Tibial artery (tissue), 4 donors: Measurements from ENCODE around the gene BPIFB3.

Experiments
- DNase-seq, 2 donors: peaks; one replicate each; pipeline ENCODE4 v3.0.0-alpha.2; 2019
- H3K27ac ChIP-seq, 2 donors: fragments of 200-600 bp; sonication (generic) in 1 of 2; 1 replicate in 1 of 2; 2 replicates in 1 of 2; pipeline ENCODE4 v1.5.1; 2018 to 2019; ENCODE audit warnings: mild to moderate bottlenecking in 1 of 2
- H3K27me3 ChIP-seq, 2 donors: fragments of 200-600 bp; sonication (generic) in 1 of 2; one replicate each; pipeline versions ENCODE4 v1.5.1 to v1.6.0; 2016 to 2019
- H3K36me3 ChIP-seq, 3 donors: fragments of 200-600 bp; sonication (generic) in 2 of 3; one replicate each; pipeline ENCODE4 v1.5.1; 2016 to 2019; ENCODE audit warnings: mild to moderate bottlenecking in 2 of 3
- H3K4me1 ChIP-seq, 4 donors: fragments of 200-600 bp; sonication (generic) in 2 of 4; 1 replicate in 3 of 4; 2 replicates in 1 of 4; pipeline ENCODE4 v1.5.1; 2016 to 2019
- H3K4me3 ChIP-seq, 2 donors: fragments of 200-600 bp; sonication (generic) in 1 of 2; 1 replicate in 1 of 2; 2 replicates in 1 of 2; pipeline ENCODE4 v1.5.1; 2018 to 2019; ENCODE audit warnings: mild to moderate bottlenecking in 2 of 2
- H3K9me3 ChIP-seq, 3 donors: fragments of 200-600 bp; sonication (generic) in 1 of 3; one replicate each; pipeline ENCODE4 v1.5.1; 2016 to 2019
- intact Hi-C: fragments of 100-400 bp; cut with DNase I; formaldehyde crosslinking; loops from one replicate; pipeline ENCODE4 v1.15.0; 2023; ENCODE audit warnings: low total_unique reads
- TF ChIP-seq, protein P1 (sequence below), 2 experiments: fragments of 200-600 bp in 1 of 2; fragments of 450-650 bp in 1 of 2; IDR thresholded peaks; one replicate each; pipeline ENCODE4 v1.5.1; 2017 to 2019; ENCODE audit warnings: antibody characterized with exemption in 2 of 2, mild to moderate bottlenecking in 1 of 2, moderate library complexity in 1 of 2

The BPIFB3 gene

DNA sequence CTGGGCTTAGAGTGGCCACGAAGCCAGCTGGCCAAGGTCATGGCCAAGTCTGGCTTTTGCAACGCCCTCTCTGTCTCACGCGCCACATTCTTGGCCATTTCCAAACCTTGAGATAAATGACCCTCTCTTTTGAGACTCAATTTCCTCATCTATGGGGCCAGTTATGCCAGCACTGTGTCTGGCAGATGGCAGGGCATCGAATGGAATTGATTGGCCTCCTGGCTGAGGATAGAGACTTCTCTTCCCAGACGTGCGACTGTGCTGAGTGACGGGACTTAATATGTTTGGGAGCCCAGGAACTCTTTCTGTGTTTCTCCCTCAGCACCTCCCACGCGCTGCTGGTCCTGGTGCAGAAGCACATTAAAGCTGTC, 38.6 kb upstream of the BPIFB3 start:
- no peak for DNase-seq
- no peak overlapping the region for H3K4me3 ChIP-seq
- intact Hi-C loops, result no loop called here
- no peaks in the 10 kb centered on the region for H3K9me3 ChIP-seq
- H3K27ac ChIP-seq, result no peak overlapping the region
- TF ChIP-seq, protein P1, sequence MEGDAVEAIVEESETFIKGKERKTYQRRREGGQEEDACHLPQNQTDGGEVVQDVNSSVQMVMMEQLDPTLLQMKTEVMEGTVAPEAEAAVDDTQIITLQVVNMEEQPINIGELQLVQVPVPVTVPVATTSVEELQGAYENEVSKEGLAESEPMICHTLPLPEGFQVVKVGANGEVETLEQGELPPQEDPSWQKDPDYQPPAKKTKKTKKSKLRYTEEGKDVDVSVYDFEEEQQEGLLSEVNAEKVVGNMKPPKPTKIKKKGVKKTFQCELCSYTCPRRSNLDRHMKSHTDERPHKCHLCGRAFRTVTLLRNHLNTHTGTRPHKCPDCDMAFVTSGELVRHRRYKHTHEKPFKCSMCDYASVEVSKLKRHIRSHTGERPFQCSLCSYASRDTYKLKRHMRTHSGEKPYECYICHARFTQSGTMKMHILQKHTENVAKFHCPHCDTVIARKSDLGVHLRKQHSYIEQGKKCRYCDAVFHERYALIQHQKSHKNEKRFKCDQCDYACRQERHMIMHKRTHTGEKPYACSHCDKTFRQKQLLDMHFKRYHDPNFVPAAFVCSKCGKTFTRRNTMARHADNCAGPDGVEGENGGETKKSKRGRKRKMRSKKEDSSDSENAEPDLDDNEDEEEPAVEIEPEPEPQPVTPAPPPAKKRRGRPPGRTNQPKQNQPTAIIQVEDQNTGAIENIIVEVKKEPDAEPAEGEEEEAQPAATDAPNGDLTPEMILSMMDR (IDR thresholded peaks at IDR 0.05), result no peak
- peaks cover 0 to 28% of the 10 kb centered on the region in 2 donors for H3K27me3 ChIP-seq
- H3K36me3 ChIP-seq, result no peaks in the 10 kb centered on the region
- no peaks in the 10 kb centered on the region for H3K4me1 ChIP-seq

DNA sequence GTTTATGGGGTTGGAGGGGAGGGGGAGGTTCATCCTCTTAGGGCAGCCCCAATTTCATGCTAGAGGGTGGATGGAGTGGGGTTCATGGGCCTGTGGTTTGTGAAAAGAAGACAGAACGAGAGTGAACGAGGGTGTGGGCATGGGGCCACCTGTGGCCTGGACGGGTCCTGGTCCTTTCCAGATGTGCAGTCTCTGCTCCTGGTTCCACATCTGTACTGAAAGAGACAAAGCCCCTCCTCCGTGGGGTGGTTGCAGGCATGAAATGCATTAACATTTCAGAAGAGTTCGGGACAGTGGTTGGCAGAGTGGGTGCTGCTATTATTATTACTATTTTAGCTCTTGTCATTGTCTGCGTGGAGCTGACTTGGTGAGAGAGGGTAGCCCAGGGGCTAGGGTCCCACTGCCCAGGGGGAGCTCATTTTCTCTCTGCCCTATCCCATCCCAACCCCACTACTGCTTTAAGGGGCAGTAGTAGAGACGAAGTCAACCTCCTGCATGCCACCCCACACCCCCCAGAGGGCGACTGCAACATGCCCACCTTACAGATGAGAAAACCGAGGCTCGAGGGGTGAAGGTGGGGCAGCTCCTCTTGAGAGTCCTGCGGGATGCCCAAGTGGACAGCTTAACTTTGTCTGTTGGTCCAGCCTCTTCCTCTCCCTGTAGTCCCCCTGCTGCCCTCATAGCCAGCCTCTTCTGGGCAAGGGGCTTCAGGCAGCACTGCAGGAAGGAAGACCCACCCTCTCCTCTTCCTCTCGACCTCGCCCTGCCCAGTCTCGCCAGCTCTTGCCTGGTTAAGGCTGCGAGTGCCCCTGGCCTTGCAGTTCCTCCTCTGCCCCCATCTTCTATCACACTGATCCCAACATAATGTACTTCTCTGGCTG, 37.8 kb upstream of the BPIFB3 start:
- no peak for DNase-seq
- TF ChIP-seq, protein P1 (IDR thresholded peaks at IDR 0.05), result no peak
- no peaks in the 10 kb centered on the region for H3K9me3 ChIP-seq
- intact Hi-C loops, result no loop called here
- peaks cover 0 to 22% of the 10 kb centered on the region in 2 donors for H3K27me3 ChIP-seq
- no peaks in the 10 kb centered on the region for H3K4me1 ChIP-seq
- H3K27ac ChIP-seq, result no peak overlapping the region
- H3K36me3 ChIP-seq, result no peaks in the 10 kb centered on the region
- no peak overlapping the region for H3K4me3 ChIP-seq

DNA sequence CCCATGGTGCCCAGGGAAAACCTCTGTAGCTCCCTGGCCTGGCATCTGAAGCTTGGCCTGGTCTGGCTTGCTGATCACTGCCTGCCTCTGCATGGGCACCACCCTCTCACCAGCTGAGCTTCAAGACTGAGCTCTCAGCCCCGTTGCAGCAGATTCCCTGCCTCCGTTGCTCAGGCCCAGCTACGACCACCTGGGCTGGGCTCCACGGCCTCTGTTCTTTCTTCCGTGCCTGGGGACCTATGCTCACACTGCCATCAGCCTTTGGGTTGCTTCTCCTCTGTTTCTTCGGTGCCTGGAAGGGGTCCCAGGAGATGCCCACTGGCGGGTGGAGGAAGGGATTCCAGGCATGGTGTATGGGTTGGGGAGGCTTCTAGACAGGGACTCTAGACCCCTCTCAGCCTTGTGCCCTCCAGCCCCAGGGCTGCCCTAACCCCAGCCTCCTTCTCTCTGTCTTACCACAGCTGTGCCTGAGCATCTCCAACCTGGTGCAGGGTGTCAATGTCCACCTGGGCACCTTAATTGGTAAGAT, 37.1 kb upstream of the BPIFB3 start:
- H3K9me3 ChIP-seq, result no peaks in the 10 kb centered on the region
- H3K4me3 ChIP-seq, result no peak overlapping the region
- no peak for DNase-seq
- intact Hi-C loops, result no loop called here
- no peaks in the 10 kb centered on the region for H3K36me3 ChIP-seq
- no peak overlapping the region for H3K27ac ChIP-seq
- peaks cover 0 to 22% of the 10 kb centered on the region in 2 donors for H3K27me3 ChIP-seq
- TF ChIP-seq, protein P1 (IDR thresholded peaks at IDR 0.05), result no peak
- H3K4me1 ChIP-seq, result no peaks in the 10 kb centered on the region

DNA sequence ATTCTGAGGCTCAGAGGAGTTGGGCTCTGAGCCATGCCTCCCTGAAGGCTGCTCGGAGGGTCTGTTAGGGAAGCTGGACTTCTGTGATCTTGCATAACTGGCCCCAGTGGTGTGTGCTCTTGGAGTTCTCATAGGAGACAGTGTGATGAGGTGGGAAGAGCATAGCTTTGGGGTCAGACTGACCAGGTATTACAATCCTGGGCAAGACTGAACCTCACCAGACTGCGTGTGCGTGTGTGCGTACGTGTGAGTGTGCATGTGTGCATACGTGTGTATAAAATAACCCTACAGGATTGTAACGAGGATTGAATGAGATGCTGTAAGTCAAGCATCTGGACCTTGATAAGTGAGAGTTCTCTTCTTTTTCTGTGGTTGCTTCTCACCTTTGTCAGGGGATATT, 36.2 kb upstream of the BPIFB3 start:
- intact Hi-C loops, result no loop called here
- TF ChIP-seq, protein P1 (IDR thresholded peaks at IDR 0.05), result no peak
- no peaks in the 10 kb centered on the region for H3K36me3 ChIP-seq
- no peak overlapping the region for H3K27ac ChIP-seq
- H3K9me3 ChIP-seq, result no peaks in the 10 kb centered on the region
- H3K4me3 ChIP-seq, result no peak overlapping the region
- H3K4me1 ChIP-seq, result no peaks in the 10 kb centered on the region
- no peak for DNase-seq
- H3K27me3 ChIP-seq, result peaks cover 0 to 22% of the 10 kb centered on the region in 2 donors

DNA sequence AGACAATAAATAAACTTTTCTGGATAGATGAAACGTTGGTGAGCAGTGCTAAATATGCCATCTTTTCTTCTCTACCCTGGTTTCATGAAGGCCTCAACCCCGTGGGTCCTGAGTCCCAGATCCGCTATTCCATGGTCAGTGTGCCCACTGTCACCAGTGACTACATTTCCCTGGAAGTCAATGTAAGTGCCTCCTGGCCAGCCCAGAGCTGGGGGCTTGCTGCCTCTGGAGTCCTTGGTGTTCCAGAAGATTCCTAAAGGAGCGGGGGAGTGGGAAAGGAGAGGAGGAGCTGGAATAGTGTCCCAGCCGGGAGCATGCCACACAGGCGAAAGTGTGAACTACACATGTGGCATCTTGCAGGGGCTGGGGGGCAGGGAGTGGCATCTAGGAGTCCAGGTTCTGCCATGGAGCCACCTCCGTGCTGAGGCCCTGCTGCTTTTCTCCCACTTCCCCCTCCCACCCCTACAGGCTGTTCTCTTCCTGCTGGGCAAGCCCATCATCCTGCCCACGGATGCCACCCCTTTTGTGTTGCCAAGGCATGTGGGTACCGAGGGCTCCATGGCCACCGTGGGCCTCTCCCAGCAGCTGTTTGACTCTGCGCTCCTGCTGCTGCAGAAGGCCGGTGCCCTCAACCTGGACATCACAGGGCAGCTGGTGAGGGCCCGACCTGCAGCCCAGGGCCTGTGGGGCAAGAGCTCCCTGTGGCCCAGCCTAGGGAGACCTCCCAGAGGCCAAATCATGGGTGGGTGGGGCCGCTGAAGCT, 35.4 kb upstream of the BPIFB3 start:
- Histone ChIP-seq H3K36me3 (no peaks in the 10 kb centered on the region), H3K27me3 (peaks cover 0 to 21% of the 10 kb centered on the region in 2 donors), H3K4me3 (no peak overlapping the region), H3K4me1 (no peaks in the 10 kb centered on the region), H3K27ac (no peak overlapping the region), H3K9me3 (no peaks in the 10 kb centered on the region)
- intact Hi-C loops, result no loop called here
- no peak for DNase-seq
- TF ChIP-seq, protein P1 (IDR thresholded peaks at IDR 0.05), result no peak
